Measurements from ENCODE around the gene ACOT12.
"Not testable (repeated sequence)": the region's sequence is repeated elsewhere in the genome, so short reads cannot be mapped to it uniquely, and the experiment has no call there.

The ACOT12 gene

GRCh38 chr5:81420039-81420667, 26.2 kb upstream of the ACOT12 start:
- peak; percentile 91 for DNase-seq
- Histone ChIP-seq H3K27me3 (replicated peaks) (no peaks in the 10 kb centered on the region), H3K36me3 (replicated peaks) (no peaks in the 10 kb centered on the region), H3K27ac (peak overlapping the region; percentile 92), H3K4me3 (ENCODE audit: low read depth, low read length) (no peak overlapping the region)
- in situ Hi-C loops (cut with HindIII; ENCODE audit: low pct_ligation_motif_present, low sequenced_read_pairs): no loop called here
- TF ChIP-seq CTCF (IDR thresholded peaks at IDR 0.05; ENCODE audit: low read depth, low read length, missing control alignments): no peak

- no peak overlapping the region for H3K27ac ChIP-seq
- no peak for TF ChIP-seq CTCF (IDR thresholded peaks at IDR 0.05; ENCODE audit: low read depth, low read length, missing control alignments)
- in situ Hi-C loops (cut with HindIII; ENCODE audit: low pct_ligation_motif_present, low sequenced_read_pairs): no loop called here
- H3K4me3 ChIP-seq (ENCODE audit: low read depth, low read length): no peak overlapping the region
- H3K36me3 ChIP-seq (replicated peaks): no peaks in the 10 kb centered on the region
- no peak for DNase-seq
- no peaks in the 10 kb centered on the region for H3K27me3 ChIP-seq (replicated peaks)
Measured at GRCh38 chr5:81418606-81419005, 24.7 kb upstream of the ACOT12 start.

GRCh38 chr5:81417052-81417451, 23.1 kb upstream of the ACOT12 start:
- no peak for TF ChIP-seq CTCF (IDR thresholded peaks at IDR 0.05; ENCODE audit: low read depth, low read length, missing control alignments)
- in situ Hi-C loops (cut with HindIII; ENCODE audit: low pct_ligation_motif_present, low sequenced_read_pairs): no loop called here
- Histone ChIP-seq H3K27ac (no peak overlapping the region), H3K27me3 (replicated peaks) (no peaks in the 10 kb centered on the region), H3K36me3 (replicated peaks) (no peaks in the 10 kb centered on the region), H3K4me3 (ENCODE audit: low read depth, low read length) (no peak overlapping the region)
- DNase-seq: peak; percentile 50

GRCh38 chr5:81409896-81410295, 16.0 kb upstream of the ACOT12 start:
- no peak overlapping the region for H3K27ac ChIP-seq
- H3K36me3 ChIP-seq (replicated peaks): no peaks in the 10 kb centered on the region
- in situ Hi-C loops (cut with HindIII; ENCODE audit: low pct_ligation_motif_present, low sequenced_read_pairs): no loop called here
- DNase-seq: no peak
- no peak overlapping the region for H3K4me3 ChIP-seq (ENCODE audit: low read depth, low read length)
- H3K27me3 ChIP-seq (replicated peaks): no peaks in the 10 kb centered on the region
- TF ChIP-seq CTCF (IDR thresholded peaks at IDR 0.05; ENCODE audit: low read depth, low read length, missing control alignments): no peak

- H3K27me3 ChIP-seq (replicated peaks): no peaks in the 10 kb centered on the region
- no peak overlapping the region for H3K27ac ChIP-seq
- in situ Hi-C loops (cut with HindIII; ENCODE audit: low pct_ligation_motif_present, low sequenced_read_pairs): no loop called here
- H3K36me3 ChIP-seq (replicated peaks): no peaks in the 10 kb centered on the region
- no peak overlapping the region for H3K4me3 ChIP-seq (ENCODE audit: low read depth, low read length)
- TF ChIP-seq CTCF (IDR thresholded peaks at IDR 0.05; ENCODE audit: low read depth, low read length, missing control alignments): no peak
- DNase-seq: no peak
Measured at GRCh38 chr5:81409361-81409760, 15.4 kb upstream of the ACOT12 start.

GRCh38 chr5:81408496-81408895, 14.6 kb upstream of the ACOT12 start:
- Histone ChIP-seq H3K4me3 (ENCODE audit: low read depth, low read length) (no peak overlapping the region), H3K36me3 (replicated peaks) (no peaks in the 10 kb centered on the region), H3K27ac (no peak overlapping the region), H3K27me3 (replicated peaks) (no peaks in the 10 kb centered on the region)
- in situ Hi-C loops (cut with HindIII; ENCODE audit: low pct_ligation_motif_present, low sequenced_read_pairs): no loop called here
- no peak for DNase-seq
- TF ChIP-seq CTCF (IDR thresholded peaks at IDR 0.05; ENCODE audit: low read depth, low read length, missing control alignments): no peak

GRCh38 chr5:81407811-81408210, 13.9 kb upstream of the ACOT12 start:
- in situ Hi-C loops (cut with HindIII; ENCODE audit: low pct_ligation_motif_present, low sequenced_read_pairs); DNase-seq; H3K27me3 ChIP-seq (replicated peaks); H3K4me3 ChIP-seq (ENCODE audit: low read depth, low read length); H3K27ac ChIP-seq; H3K36me3 ChIP-seq (replicated peaks): not testable (repeated sequence)

All from brain microvascular endothelial cell (primary cell).